Tibial artery (tissue), 4 donors: ENCODE measurements around the gene AGBL5.

Experiments used
- DNase-seq, 2 donors: peaks; one replicate each; pipeline ENCODE4 v3.0.0-alpha.2; 2019
- H3K27ac ChIP-seq, 2 donors: fragments of 200-600 bp; sonication (generic) in 1 of 2; 1 replicate in 1 of 2; 2 replicates in 1 of 2; pipeline ENCODE4 v1.5.1; 2018 to 2019; ENCODE audit warnings: mild to moderate bottlenecking in 1 of 2
- H3K27me3 ChIP-seq, 2 donors: fragments of 200-600 bp; sonication (generic) in 1 of 2; one replicate each; pipeline versions ENCODE4 v1.5.1 to v1.6.0; 2016 to 2019
- H3K36me3 ChIP-seq, 3 donors: fragments of 200-600 bp; sonication (generic) in 2 of 3; one replicate each; pipeline ENCODE4 v1.5.1; 2016 to 2019; ENCODE audit warnings: mild to moderate bottlenecking in 2 of 3
- H3K4me1 ChIP-seq, 4 donors: fragments of 200-600 bp; sonication (generic) in 2 of 4; 1 replicate in 3 of 4; 2 replicates in 1 of 4; pipeline ENCODE4 v1.5.1; 2016 to 2019
- H3K4me3 ChIP-seq, 2 donors: fragments of 200-600 bp; sonication (generic) in 1 of 2; 1 replicate in 1 of 2; 2 replicates in 1 of 2; pipeline ENCODE4 v1.5.1; 2018 to 2019; ENCODE audit warnings: mild to moderate bottlenecking in 2 of 2
- H3K9me3 ChIP-seq, 3 donors: fragments of 200-600 bp; sonication (generic) in 1 of 3; one replicate each; pipeline ENCODE4 v1.5.1; 2016 to 2019
- CTCF ChIP-seq, 2 experiments: fragments of 200-600 bp in 1 of 2; fragments of 450-650 bp in 1 of 2; IDR thresholded peaks; one replicate each; pipeline ENCODE4 v1.5.1; 2017 to 2019; ENCODE audit warnings: antibody characterized with exemption in 2 of 2, mild to moderate bottlenecking in 1 of 2, moderate library complexity in 1 of 2
- intact Hi-C: fragments of 100-400 bp; cut with DNase I; formaldehyde crosslinking; loops from one replicate; pipeline ENCODE4 v1.15.0; 2023; ENCODE audit warnings: low total_unique reads

Gene AGBL5

DNA sequence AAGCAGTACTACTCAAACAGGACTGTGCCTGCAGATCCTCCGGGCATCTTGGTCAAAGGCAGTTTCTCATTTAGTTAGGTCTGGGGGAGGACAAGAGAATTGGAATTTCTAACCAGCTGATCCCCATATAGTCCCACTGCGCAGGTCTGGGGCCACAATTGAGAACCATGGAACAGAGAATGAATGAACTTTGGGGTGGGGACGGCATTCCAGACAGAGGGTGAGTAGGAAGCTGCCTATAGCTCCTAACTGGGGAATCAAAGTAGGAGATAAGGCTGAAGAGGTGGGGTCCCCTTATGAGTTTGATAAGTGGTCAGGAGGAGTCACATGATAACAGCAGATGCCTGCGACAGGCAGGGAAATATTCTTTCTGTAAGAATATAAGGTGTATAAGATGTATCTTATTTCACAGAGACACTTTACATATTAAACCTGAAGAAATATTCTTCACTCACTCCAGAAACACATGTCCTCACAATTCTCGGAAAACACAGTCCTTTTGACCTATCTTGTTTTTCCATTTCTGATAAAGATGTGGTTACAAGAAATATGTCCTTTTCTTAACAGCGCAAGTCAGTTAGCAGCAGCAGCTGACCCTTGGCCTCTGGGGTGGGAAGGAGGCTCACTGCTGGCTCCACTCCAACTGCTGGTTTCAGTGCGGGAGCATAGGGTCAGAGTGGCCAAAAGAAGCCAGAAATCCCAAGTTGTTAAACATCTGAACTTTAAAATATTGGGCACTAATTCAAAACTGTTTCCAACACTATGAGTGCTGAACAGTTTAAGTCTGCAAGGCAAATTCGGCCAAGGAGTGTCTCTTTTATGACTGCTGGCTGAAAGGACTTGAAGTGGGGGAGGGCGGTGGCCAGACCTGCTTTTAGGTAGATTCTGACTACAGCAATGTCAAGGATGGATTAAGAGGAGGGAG lies 31.3 kb upstream of the AGBL5 start:
- Histone ChIP-seq H3K27me3 (no peaks in the 10 kb centered on the region), H3K27ac (no peak overlapping the region), H3K4me3 (no peak overlapping the region), H3K9me3 (no peaks in the 10 kb centered on the region), H3K36me3 (peaks cover 8 to 32% (median 20%) of the 10 kb centered on the region in 3 donors), H3K4me1 (peaks cover 0 to 29% (median 14%) of the 10 kb centered on the region in 4 donors)
- DNase-seq = peak in 1 of 2 donors; percentile 65
- intact Hi-C loops = loop anchor here (5.0 kb wide), 1 partner anchor 58 kb away; no protein-coding TSS in a partner anchor
- TF ChIP-seq CTCF (IDR thresholded peaks at IDR 0.05) = no peak

GRCh38 chr2:27021253-27022049 lies 30.0 kb upstream of the AGBL5 start:
- no peak overlapping the region for H3K4me3 ChIP-seq
- H3K36me3 ChIP-seq = peaks cover 8 to 44% (median 32%) of the 10 kb centered on the region in 3 donors
- peak in 1 of 2 donors; percentile 41 for DNase-seq
- H3K27ac ChIP-seq = no peak overlapping the region
- H3K4me1 ChIP-seq = peaks cover 0 to 20% (median 8%) of the 10 kb centered on the region in 4 donors
- no peak for TF ChIP-seq CTCF (IDR thresholded peaks at IDR 0.05)
- no peaks in the 10 kb centered on the region for H3K9me3 ChIP-seq
- intact Hi-C loops = no loop called here
- no peaks in the 10 kb centered on the region for H3K27me3 ChIP-seq

GRCh38 chr2:27023740-27024139 lies 27.7 kb upstream of the AGBL5 start:
- DNase-seq = peak in 1 of 2 donors; percentile 48
- Histone ChIP-seq H3K27ac (no peak overlapping the region), H3K9me3 (no peaks in the 10 kb centered on the region), H3K27me3 (no peaks in the 10 kb centered on the region), H3K36me3 (peaks cover 8 to 63% (median 39%) of the 10 kb centered on the region in 3 donors), H3K4me1 (peaks cover 0 to 20% (median 5%) of the 10 kb centered on the region in 4 donors), H3K4me3 (no peak overlapping the region)
- no peak for TF ChIP-seq CTCF (IDR thresholded peaks at IDR 0.05)
- intact Hi-C loops = no loop called here

DNA sequence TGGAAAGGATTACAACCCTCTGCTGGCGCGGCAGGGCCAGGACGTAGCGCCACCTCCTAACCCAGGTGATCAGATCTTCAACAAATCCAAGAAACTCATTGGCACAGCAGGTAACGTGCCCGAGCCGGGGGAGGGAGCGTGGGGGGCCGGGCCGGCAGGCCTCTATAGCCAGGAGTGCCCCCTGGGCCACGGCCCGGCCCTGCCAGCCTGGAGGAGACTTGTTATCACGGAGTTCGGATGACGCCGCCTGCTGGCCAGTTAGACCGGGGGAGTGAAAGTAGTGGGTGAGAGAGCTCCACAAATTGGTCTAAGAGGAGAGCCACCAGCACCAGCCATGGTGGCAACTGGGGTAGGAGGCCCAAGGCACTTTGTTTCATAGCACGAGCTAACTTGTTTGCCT lies 27.3 kb upstream of the AGBL5 start:
- Histone ChIP-seq H3K36me3 (peaks cover 8 to 63% (median 39%) of the 10 kb centered on the region in 3 donors), H3K27me3 (no peaks in the 10 kb centered on the region), H3K4me3 (no peak overlapping the region), H3K27ac (no peak overlapping the region), H3K9me3 (no peaks in the 10 kb centered on the region), H3K4me1 (peaks cover 0 to 20% (median 5%) of the 10 kb centered on the region in 4 donors)
- intact Hi-C loops = no loop called here
- DNase-seq = peak in 1 of 2 donors; percentile 53
- TF ChIP-seq CTCF (IDR thresholded peaks at IDR 0.05) = no peak

DNA sequence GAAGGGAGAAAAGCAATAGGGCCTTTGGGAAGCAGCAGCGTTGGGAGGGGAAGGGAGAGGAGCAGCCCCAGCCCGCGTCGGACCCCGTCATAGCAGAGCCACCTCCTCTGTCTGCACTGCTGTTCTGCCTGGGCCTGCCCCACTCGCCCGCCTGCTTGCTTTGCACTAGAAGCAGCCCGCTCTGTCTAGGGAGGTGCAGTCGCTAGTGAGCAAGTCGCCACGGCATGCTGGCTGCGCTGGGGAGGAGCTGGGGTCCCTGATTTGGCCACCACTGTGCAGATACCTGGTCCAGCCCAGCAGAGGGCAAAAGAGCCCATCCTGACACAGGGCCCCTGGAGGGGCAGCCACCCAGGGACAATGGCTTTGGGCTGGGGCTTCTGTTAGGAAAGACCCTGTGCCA lies 26.7 kb upstream of the AGBL5 start:
- TF ChIP-seq CTCF (IDR thresholded peaks at IDR 0.05) = no peak
- Histone ChIP-seq H3K4me3 (no peak overlapping the region), H3K36me3 (peaks cover 8 to 63% (median 39%) of the 10 kb centered on the region in 3 donors), H3K9me3 (no peaks in the 10 kb centered on the region), H3K4me1 (peaks cover 0 to 14% (median 4%) of the 10 kb centered on the region in 4 donors), H3K27me3 (no peaks in the 10 kb centered on the region), H3K27ac (no peak overlapping the region)
- DNase-seq = peak in 1 of 2 donors; percentile 45
- intact Hi-C loops = no loop called here
